Measurements from ENCODE around the gene COL11A2. TPM values are rescaled to one million over a fixed set of nuclear protein-coding genes. Genes with fewer than 3 reads are reported as not detected.

Gene COL11A2
- total and polyA plus RNA-seq, 2 of the 13 experiments (the other 11 are each of a cell fraction or from before 2014, with no cell fraction given): 0.55 TPM

DNA sequence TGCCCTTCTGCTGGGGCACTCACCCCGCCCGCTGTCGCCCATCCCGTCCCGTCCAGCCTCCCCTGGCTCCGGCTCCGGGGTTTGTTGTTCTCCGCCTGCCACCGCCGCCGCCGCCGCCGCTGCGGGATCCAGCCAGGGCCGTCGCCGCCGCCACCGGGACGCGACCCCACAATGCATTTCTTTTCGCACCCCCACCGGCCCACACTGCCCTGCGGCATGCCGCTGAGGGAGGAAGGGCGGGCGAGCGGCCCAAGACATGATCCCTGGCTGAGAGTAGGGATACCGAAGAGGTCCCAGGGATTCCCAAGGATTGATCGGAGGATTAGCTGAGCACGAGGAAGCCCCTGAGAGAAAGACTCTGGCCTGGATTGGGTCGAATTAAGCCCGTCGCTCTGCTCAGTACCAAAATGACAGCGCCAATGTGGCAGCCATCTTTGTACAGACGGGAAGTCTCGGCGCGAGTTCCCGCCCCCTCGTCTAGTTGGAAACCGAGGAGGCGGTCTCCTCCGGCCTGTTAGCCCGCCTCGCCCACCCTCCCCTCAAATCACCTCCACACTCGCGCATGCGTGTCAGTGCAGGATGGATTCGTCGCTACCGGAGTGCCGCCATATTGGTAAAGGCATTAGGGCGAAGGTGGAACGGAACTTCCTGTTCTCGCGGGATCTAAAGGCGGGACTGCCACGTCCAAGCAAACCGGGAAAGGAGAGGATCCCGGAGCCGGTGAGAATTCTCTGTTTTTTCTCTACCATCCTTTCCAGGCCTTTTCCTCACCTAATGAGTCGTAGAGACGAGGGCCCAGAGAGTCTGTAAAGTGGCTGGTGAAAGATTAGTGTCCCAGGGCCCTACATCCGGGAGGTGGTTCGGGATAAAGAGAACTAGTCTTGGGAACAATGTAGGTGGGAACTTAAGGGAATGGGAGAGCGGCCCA, 8.2 kb upstream of the COL11A2 start, which contains the start of the genes RXRB and SLC39A7 (continued):
- TF ChIP-seq ZNF749 (CRISPR knock-in tag; IDR thresholded peaks at IDR 0.05; ENCODE audit: borderline replicate concordance) (peak; percentile 56; the same call in 1 of the 2 replicates), CCDC6 (CRISPR knock-in tag; IDR thresholded peaks at IDR 0.05) (peak; percentile 96), LCORL (IDR thresholded peaks at IDR 0.05) (no peak), LCORL (CRISPR knock-in tag; IDR thresholded peaks at IDR 0.05) (peak; percentile 29; the same call in 1 of the 2 replicates), MEIS2 (CRISPR knock-in tag; IDR thresholded peaks at IDR 0.05) (peak; percentile 86), PRMT3 (CRISPR knock-in tag; IDR thresholded peaks at IDR 0.05; ENCODE audit: borderline replicate concordance, low read depth) (no peak), RARA (CRISPR knock-in tag; IDR thresholded peaks at IDR 0.05) (peak; percentile 3; the same call in 1 of the 2 replicates), ZNF44 (CRISPR knock-in tag; IDR thresholded peaks at IDR 0.05) (peak; percentile 74; the same call in 1 of the 2 replicates), ZFP36 (IDR thresholded peaks at IDR 0.05; ENCODE audit: borderline replicate concordance, low read depth, low read length, partially characterized antibody) (no peak), CREB1 (IDR thresholded peaks at IDR 0.05) (peak; percentile 59; the same call in 1 of the 2 replicates), CREB1 (CRISPR knock-in tag; IDR thresholded peaks at IDR 0.05) (no peak), ZNF883 (CRISPR knock-in tag; IDR thresholded peaks at IDR 0.05; ENCODE audit: not compliant biosample characterization) (peak; percentile 97), PCBP2 (optimal IDR thresholded peaks at IDR 0.05; ENCODE audit: low read depth, low read length, poor library complexity, severe bottlenecking) (no peak), ZNF354B (CRISPR knock-in tag; IDR thresholded peaks at IDR 0.05) (no peak; the same call in 1 of the 2 replicates), NCOR1 (IDR thresholded peaks at IDR 0.05; ENCODE audit: borderline replicate concordance, low read length) (peak; percentile 43; the same call in 1 of the 2 replicates), ZMAT3 (CRISPR knock-in tag; conservative IDR thresholded peaks at IDR 0.05) (no peak; the same call in none of the 2 replicates), HNF4A (CRISPR knock-in tag; IDR thresholded peaks at IDR 0.05) (no peak; the same call in none of the 2 replicates), RFX1 (IDR thresholded peaks at IDR 0.05) (no peak), RNF2 (conservative IDR thresholded peaks at IDR 0.05; ENCODE audit: low read depth) (0 out of 2 replicates have a peak, but pooled peaks have one; percentile 45), ZNF337 (CRISPR knock-in tag; IDR thresholded peaks at IDR 0.05; ENCODE audit: borderline replicate concordance, low read depth) (peak; percentile 87; the same call in 1 of the 2 replicates), AKAP8 (CRISPR knock-in tag; IDR thresholded peaks at IDR 0.05) (peak; percentile 80)
- TF ChIP-seq, protein P1, sequence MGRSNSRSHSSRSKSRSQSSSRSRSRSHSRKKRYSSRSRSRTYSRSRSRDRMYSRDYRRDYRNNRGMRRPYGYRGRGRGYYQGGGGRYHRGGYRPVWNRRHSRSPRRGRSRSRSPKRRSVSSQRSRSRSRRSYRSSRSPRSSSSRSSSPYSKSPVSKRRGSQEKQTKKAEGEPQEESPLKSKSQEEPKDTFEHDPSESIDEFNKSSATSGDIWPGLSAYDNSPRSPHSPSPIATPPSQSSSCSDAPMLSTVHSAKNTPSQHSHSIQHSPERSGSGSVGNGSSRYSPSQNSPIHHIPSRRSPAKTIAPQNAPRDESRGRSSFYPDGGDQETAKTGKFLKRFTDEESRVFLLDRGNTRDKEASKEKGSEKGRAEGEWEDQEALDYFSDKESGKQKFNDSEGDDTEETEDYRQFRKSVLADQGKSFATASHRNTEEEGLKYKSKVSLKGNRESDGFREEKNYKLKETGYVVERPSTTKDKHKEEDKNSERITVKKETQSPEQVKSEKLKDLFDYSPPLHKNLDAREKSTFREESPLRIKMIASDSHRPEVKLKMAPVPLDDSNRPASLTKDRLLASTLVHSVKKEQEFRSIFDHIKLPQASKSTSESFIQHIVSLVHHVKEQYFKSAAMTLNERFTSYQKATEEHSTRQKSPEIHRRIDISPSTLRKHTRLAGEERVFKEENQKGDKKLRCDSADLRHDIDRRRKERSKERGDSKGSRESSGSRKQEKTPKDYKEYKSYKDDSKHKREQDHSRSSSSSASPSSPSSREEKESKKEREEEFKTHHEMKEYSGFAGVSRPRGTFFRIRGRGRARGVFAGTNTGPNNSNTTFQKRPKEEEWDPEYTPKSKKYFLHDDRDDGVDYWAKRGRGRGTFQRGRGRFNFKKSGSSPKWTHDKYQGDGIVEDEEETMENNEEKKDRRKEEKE (IDR thresholded peaks at IDR 0.05): no peak
- TF ChIP-seq, protein P2, sequence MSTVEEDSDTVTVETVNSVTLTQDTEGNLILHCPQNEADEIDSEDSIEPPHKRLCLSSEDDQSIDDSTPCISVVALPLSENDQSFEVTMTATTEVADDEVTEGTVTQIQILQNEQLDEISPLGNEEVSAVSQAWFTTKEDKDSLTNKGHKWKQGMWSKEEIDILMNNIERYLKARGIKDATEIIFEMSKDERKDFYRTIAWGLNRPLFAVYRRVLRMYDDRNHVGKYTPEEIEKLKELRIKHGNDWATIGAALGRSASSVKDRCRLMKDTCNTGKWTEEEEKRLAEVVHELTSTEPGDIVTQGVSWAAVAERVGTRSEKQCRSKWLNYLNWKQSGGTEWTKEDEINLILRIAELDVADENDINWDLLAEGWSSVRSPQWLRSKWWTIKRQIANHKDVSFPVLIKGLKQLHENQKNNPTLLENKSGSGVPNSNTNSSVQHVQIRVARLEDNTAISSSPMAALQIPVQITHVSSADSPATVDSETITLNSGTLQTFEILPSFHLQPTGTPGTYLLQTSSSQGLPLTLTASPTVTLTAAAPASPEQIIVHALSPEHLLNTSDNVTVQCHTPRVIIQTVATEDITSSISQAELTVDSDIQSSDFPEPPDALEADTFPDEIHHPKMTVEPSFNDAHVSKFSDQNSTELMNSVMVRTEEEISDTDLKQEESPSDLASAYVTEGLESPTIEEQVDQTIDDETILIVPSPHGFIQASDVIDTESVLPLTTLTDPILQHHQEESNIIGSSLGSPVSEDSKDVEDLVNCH (CRISPR knock-in tag; IDR thresholded peaks at IDR 0.05): 0 out of 2 replicates have a peak, but pooled peaks have one; percentile 4
- TF ChIP-seq, protein P3, sequence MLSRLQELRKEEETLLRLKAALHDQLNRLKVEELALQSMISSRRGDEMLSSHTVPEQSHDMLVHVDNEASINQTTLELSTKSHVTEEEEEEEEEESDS (CRISPR knock-in tag; IDR thresholded peaks at IDR 0.05; ENCODE audit: borderline replicate concordance): no peak
